ENCODE measurements around the gene ARRB2. TPM values are rescaled to one million over a fixed set of nuclear protein-coding genes. Genes with fewer than 3 reads are reported as not detected.

ARRB2 gene
- total and polyA plus RNA-seq, 2 of the 13 experiments (the other 11 are each of a cell fraction or from before 2014, with no cell fraction given) = 21.5 to 49.2 TPM

DNA sequence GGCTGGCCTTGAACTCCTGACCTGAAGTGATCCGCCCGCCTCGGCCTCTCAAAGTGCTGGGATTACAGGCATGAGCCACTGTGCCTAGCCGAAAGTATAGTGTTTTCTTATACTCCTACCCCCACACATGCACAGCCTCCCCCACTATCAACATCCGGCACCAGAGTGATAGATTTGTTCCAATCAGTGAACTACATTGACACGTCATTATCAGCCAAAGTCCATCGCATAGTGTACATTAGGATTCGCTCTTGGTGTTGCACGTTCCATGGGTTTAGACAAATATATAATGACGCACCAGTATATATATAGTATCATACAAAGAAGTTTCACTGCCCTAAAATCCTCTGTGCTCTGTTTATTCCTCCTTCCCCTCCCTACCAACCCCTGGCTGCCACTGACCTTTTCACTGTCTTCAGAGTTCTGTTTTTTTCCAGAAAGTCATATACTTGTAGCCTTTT lies 49.4 kb downstream of the ARRB2 start (continued):
- TF ChIP-seq FOSL1 (CRISPR knock-in tag; IDR thresholded peaks at IDR 0.05; ENCODE audit: borderline replicate concordance) = no peak
- no peak for TF ChIP-seq TSC22D2 (CRISPR knock-in tag; IDR thresholded peaks at IDR 0.05; ENCODE audit: borderline replicate concordance)
- 0 out of 2 replicates have a peak, but pooled peaks have one; percentile 59 for TF ChIP-seq ZNF766 (CRISPR knock-in tag; IDR thresholded peaks at IDR 0.05; ENCODE audit: borderline replicate concordance)
- no peak for TF ChIP-seq ZNF780A (CRISPR knock-in tag; IDR thresholded peaks at IDR 0.05)
- TF ChIP-seq, protein P1, sequence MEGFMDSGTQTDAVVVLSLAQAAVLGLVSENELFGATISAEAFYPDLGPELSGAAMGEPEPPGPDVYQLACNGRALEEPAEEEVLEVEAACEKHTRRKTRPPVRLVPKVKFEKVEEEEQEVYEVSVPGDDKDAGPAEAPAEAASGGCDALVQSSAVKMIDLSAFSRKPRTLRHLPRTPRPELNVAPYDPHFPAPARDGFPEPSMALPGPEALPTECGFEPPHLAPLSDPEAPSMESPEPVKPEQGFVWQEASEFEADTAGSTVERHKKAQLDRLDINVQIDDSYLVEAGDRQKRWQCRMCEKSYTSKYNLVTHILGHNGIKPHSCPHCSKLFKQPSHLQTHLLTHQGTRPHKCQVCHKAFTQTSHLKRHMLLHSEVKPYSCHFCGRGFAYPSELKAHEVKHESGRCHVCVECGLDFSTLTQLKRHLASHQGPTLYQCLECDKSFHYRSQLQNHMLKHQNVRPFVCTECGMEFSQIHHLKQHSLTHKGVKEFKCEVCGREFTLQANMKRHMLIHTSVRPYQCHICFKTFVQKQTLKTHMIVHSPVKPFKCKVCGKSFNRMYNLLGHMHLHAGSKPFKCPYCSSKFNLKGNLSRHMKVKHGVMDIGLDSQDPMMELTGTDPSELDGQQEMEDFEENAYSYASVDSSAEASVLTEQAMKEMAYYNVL (CRISPR knock-in tag; IDR thresholded peaks at IDR 0.05; ENCODE audit: borderline replicate concordance) = peak; percentile 91
- TF ChIP-seq ZZZ3 (CRISPR knock-in tag; IDR thresholded peaks at IDR 0.05; ENCODE audit: borderline replicate concordance) = peak; percentile 75; the same call in 1 of the 2 replicates
- TF ChIP-seq MTF1 (CRISPR knock-in tag; IDR thresholded peaks at IDR 0.05) = no peak
- no peak for TF ChIP-seq ISL2 (CRISPR knock-in tag; IDR thresholded peaks at IDR 0.05)
- no peak for TF ChIP-seq RARG (CRISPR knock-in tag; IDR thresholded peaks at IDR 0.05; ENCODE audit: low read depth)
- TF ChIP-seq ZNF747 (CRISPR knock-in tag; IDR thresholded peaks at IDR 0.05; ENCODE audit: borderline replicate concordance) = no peak; the same call in 1 of the 2 replicates
- no peak for TF ChIP-seq ZNF225 (CRISPR knock-in tag; IDR thresholded peaks at IDR 0.05)
- TF ChIP-seq ZNF12 (CRISPR knock-in tag; IDR thresholded peaks at IDR 0.05) = peak; percentile 63; the same call in 1 of the 2 replicates
- TF ChIP-seq, protein P2, sequence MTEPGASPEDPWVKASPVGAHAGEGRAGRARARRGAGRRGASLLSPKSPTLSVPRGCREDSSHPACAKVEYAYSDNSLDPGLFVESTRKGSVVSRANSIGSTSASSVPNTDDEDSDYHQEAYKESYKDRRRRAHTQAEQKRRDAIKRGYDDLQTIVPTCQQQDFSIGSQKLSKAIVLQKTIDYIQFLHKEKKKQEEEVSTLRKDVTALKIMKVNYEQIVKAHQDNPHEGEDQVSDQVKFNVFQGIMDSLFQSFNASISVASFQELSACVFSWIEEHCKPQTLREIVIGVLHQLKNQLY (CRISPR knock-in tag; IDR thresholded peaks at IDR 0.05) = peak; percentile 83
- TF ChIP-seq, protein P3, sequence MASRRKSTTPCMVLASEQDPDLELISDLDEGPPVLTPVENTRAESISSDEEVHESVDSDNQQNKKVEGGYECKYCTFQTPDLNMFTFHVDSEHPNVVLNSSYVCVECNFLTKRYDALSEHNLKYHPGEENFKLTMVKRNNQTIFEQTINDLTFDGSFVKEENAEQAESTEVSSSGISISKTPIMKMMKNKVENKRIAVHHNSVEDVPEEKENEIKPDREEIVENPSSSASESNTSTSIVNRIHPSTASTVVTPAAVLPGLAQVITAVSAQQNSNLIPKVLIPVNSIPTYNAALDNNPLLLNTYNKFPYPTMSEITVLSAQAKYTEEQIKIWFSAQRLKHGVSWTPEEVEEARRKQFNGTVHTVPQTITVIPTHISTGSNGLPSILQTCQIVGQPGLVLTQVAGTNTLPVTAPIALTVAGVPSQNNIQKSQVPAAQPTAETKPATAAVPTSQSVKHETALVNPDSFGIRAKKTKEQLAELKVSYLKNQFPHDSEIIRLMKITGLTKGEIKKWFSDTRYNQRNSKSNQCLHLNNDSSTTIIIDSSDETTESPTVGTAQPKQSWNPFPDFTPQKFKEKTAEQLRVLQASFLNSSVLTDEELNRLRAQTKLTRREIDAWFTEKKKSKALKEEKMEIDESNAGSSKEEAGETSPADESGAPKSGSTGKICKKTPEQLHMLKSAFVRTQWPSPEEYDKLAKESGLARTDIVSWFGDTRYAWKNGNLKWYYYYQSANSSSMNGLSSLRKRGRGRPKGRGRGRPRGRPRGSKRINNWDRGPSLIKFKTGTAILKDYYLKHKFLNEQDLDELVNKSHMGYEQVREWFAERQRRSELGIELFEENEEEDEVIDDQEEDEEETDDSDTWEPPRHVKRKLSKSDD (CRISPR knock-in tag; IDR thresholded peaks at IDR 0.05; ENCODE audit: low read depth) = 0 out of 2 replicates have a peak, but pooled peaks have one; percentile 52
- peak; percentile 90 for TF ChIP-seq FOXO1 (CRISPR knock-in tag; IDR thresholded peaks at IDR 0.05)
- peak; percentile 54; the same call in 1 of the 2 replicates for TF ChIP-seq POGZ (CRISPR knock-in tag; IDR thresholded peaks at IDR 0.05)
- no peak for TF ChIP-seq HNRNPLL (IDR thresholded peaks at IDR 0.05; ENCODE audit: low read depth, low read length, poor library complexity, severe bottlenecking)
- TF ChIP-seq HES4 (CRISPR knock-in tag; IDR thresholded peaks at IDR 0.05; ENCODE audit: borderline replicate concordance) = no peak
- no peak for TF ChIP-seq THYN1 (CRISPR knock-in tag; IDR thresholded peaks at IDR 0.05; ENCODE audit: borderline replicate concordance, low read depth)
- 0 out of 2 replicates have a peak, but pooled peaks have one; percentile 48 for TF ChIP-seq ZNF644 (CRISPR knock-in tag; IDR thresholded peaks at IDR 0.05; ENCODE audit: low read depth)
- peak; percentile 93 for TF ChIP-seq BHLHE40 (IDR thresholded peaks at IDR 0.05; ENCODE audit: low read length)
- TF ChIP-seq ZNF777 (CRISPR knock-in tag; IDR thresholded peaks at IDR 0.05) = no peak
- TF ChIP-seq BRF2 (CRISPR knock-in tag; IDR thresholded peaks at IDR 0.05) = no peak
- TF ChIP-seq ZNF556 (CRISPR knock-in tag; IDR thresholded peaks at IDR 0.05; ENCODE audit: borderline replicate concordance) = peak; percentile 83; the same call in 1 of the 2 replicates

All from HepG2 (cell line).